ENCODE measurements around the gene NTN3. TPM values are rescaled to one million over a fixed set of nuclear protein-coding genes. Genes with fewer than 3 reads are reported as not detected.

Gene NTN3
- total RNA-seq, 6 donors from 2014 or later: not detected

- H3K27me3 ChIP-seq: no peaks in the 10 kb centered on the region
- peak within 1 kb of the TSS in 2 of 4 donors; percentile 68 to 72 for H3K27ac ChIP-seq
- ATAC-seq (ENCODE audit: low FRiP score in 2 of 2): peak; percentile 95 to 98
- 0 to 2% methylated on average over 18 to 29 of the region's 66 CpGs for WGBS, 2 donors
- peak in 1 of 2 donors; percentile 41 for TF ChIP-seq POLR2AphosphoS5 (IDR thresholded peaks at IDR 0.05)
- peak in 1 of 4 donors; percentile 46 for TF ChIP-seq POLR2A (IDR thresholded peaks at IDR 0.05)
- TF ChIP-seq EP300 (IDR thresholded peaks at IDR 0.05): no peak
- DNase-seq: peak; percentile 96 to 97
- H3K9me3 ChIP-seq: no peaks in the 10 kb centered on the region
- H3K4me1 ChIP-seq: peaks cover 9 to 27% (median 21%) of the 10 kb centered on the region in 4 donors
- H3K4me3 ChIP-seq: peak within 1 kb of the TSS; percentile 12 to 66 (median 57)
- no peaks in the 10 kb centered on the region for H3K36me3 ChIP-seq
Observed at GRCh38 chr16:2459647-2460390, 11.3 kb upstream of the NTN3 start, which contains the start of gene TEDC2. Gene TEDC2 (plus strand): TSS chr16:2460109. CDS start chr16:2460145, 36 bp downstream.

- H3K9me3 ChIP-seq: no peaks in the 10 kb centered on the region
- H3K4me1 ChIP-seq: peaks cover 9 to 27% (median 21%) of the 10 kb centered on the region in 4 donors
- ATAC-seq (ENCODE audit: low FRiP score in 2 of 2): no peak
- no peak for DNase-seq
- peak overlapping the region in 1 of 4 donors; percentile 72 for H3K27ac ChIP-seq
- H3K36me3 ChIP-seq: no peaks in the 10 kb centered on the region
- peak overlapping the region; percentile 11 to 66 (median 57) for H3K4me3 ChIP-seq
- 8 to 40% methylated on average over 2 to 11 of the region's 20 CpGs for WGBS, 2 donors
- TF ChIP-seq CTCF (IDR thresholded peaks at IDR 0.05) (no peak), EP300 (IDR thresholded peaks at IDR 0.05) (no peak), POLR2A (IDR thresholded peaks at IDR 0.05) (no peak), POLR2AphosphoS5 (IDR thresholded peaks at IDR 0.05) (no peak)
- no peaks in the 10 kb centered on the region for H3K27me3 ChIP-seq
Observed at GRCh38 chr16:2460391-2460713, 10.7 kb upstream of the NTN3 start.

- Histone ChIP-seq H3K27ac (no peak overlapping the region), H3K9me3 (no peaks in the 10 kb centered on the region), H3K4me1 (peaks cover 9 to 27% (median 21%) of the 10 kb centered on the region in 4 donors), H3K27me3 (no peaks in the 10 kb centered on the region), H3K4me3 (no peak overlapping the region), H3K36me3 (no peaks in the 10 kb centered on the region)
- ATAC-seq (ENCODE audit: low FRiP score in 2 of 2) (no peak), DNase-seq (peak in 1 of 2 donors; percentile 76)
- no peak for TF ChIP-seq EP300 (IDR thresholded peaks at IDR 0.05)
- no peak for TF ChIP-seq CTCF (IDR thresholded peaks at IDR 0.05)
- TF ChIP-seq POLR2A (IDR thresholded peaks at IDR 0.05): no peak
- no peak for TF ChIP-seq POLR2AphosphoS5 (IDR thresholded peaks at IDR 0.05)
- WGBS, 2 donors: 60 to 78% methylated on average over 2 to 7 of the region's 13 CpGs
Observed at GRCh38 chr16:2460916-2461315, 10.2 kb upstream of the NTN3 start.

- DNase-seq (peak in 1 of 2 donors; percentile 75), ATAC-seq (ENCODE audit: low FRiP score in 2 of 2) (no peak)
- H3K9me3 ChIP-seq: no peaks in the 10 kb centered on the region
- 86 to 87% methylated on average over 7 to 18 of the region's 23 CpGs for WGBS, 2 donors
- no peak overlapping the region for H3K4me3 ChIP-seq
- peaks cover 9 to 27% (median 22%) of the 10 kb centered on the region in 4 donors for H3K4me1 ChIP-seq
- no peaks in the 10 kb centered on the region for H3K27me3 ChIP-seq
- TF ChIP-seq EP300 (IDR thresholded peaks at IDR 0.05): no peak
- TF ChIP-seq CTCF (IDR thresholded peaks at IDR 0.05): no peak
- TF ChIP-seq POLR2A (IDR thresholded peaks at IDR 0.05): no peak
- no peak for TF ChIP-seq POLR2AphosphoS5 (IDR thresholded peaks at IDR 0.05)
- no peaks in the 10 kb centered on the region for H3K36me3 ChIP-seq
- no peak overlapping the region for H3K27ac ChIP-seq
Observed at GRCh38 chr16:2462031-2462866, 8.8 kb upstream of the NTN3 start.

GRCh38 chr16:2464333-2464732 lies 6.8 kb upstream of the NTN3 start:
- no peak for TF ChIP-seq POLR2A (IDR thresholded peaks at IDR 0.05)
- 79 to 92% methylated on average over 2 to 12 of the region's 12 CpGs for WGBS, 2 donors
- Histone ChIP-seq H3K27me3 (peaks cover 0 to 20% (median 9%) of the 10 kb centered on the region in 4 donors), H3K9me3 (no peaks in the 10 kb centered on the region), H3K4me3 (no peak overlapping the region), H3K36me3 (no peaks in the 10 kb centered on the region), H3K27ac (no peak overlapping the region), H3K4me1 (peaks cover 25 to 36% (median 30%) of the 10 kb centered on the region in 4 donors)
- peak in 1 of 2 donors; percentile 44 for DNase-seq
- ATAC-seq (ENCODE audit: low FRiP score in 2 of 2): no peak
